HG03378 (cell line): Measurements from ENCODE around the gene ARHGAP32.

ENCODE experiments used
- ATAC-seq: cut with Tn5 transposase; IDR thresholded peaks from one replicate; pipeline ENCODE4 v1.9.1; 2021; ENCODE audit warnings: mild to moderate bottlenecking, moderate library complexity; ENCODE audit not compliant: unreplicated experiment

Gene ARHGAP32

DNA sequence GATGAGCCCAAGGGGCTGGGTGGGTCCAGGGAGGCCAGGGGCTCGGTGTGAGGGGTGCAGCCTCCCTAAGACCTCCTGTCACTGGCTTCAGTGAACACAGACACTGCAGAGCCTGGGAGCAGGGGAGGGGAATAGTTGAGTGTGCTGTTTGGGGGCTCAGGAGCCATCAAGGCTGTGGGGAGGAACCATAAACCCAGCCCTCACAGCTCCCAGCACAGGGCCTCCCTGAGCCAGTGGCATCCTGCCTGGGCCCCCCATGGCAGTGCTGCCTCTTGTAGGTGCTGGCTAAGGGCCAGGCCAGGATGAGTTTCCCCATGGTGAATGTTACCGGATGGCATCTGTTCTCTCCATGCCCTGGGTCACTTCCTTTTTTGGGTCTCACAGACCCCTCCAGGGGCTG, 275.4 kb downstream of the ARHGAP32 start:
- no peak for ATAC-seq

DNA sequence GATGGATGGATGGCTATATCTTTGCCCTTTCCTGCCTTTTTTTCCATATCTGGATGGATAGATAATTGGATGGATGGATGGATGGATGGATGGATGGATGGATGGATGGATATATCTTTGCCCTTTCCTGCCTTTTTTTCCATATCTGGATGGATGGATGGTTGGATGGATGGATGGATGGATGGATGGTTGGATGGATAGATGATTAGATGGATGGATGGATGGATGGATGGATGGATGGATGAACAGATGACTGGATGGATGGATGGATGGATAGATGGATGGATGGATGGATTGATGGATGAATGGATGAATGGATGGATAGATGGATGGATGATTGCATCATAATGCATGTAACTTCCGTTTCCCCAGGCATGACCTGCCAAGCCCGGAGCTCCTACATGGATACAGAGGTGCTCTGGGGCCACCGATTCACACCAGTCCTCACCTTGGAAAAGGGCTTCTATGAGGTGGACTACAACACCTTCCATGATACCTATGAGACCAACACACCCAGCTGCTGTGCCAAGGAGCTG, 276.0 kb downstream of the ARHGAP32 start:
- no peak for ATAC-seq

DNA sequence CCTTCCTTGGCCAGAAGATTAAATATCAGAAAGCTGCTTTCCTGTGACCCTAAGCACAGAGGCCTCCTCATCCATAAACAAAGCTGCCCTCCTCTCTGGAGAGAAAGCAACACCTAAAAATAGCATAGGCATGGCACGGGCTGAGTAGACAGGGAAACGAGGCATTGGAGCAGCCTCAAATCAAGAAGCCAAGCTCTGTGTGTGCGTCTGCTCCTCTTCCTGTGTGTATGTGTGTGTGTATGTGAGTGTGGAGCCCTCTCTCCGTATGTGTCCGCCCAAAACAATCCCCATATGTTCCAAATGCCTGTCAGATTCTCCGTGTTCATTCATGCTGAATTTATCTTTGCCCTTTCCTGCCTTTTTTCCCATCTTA, 277.0 kb downstream of the ARHGAP32 start:
- ATAC-seq: no peak
